PC-3 (cell line): ENCODE data around the gene FOXO3.

Experiments used
- EZH2 ChIP-seq: fragments of 300-600 bp; sonication (generic); IDR thresholded peaks from one replicate; pipeline ENCODE4 v1.6.1; 2017; ENCODE audit warnings: antibody characterized with exemption, mild to moderate bottlenecking, low read length; ENCODE audit not compliant: unreplicated experiment
- EZH2phosphoT487 ChIP-seq: fragments of 300-600 bp; sonication (generic); IDR thresholded peaks from 2 replicates; pipeline ENCODE4 v1.6.1; 2018; ENCODE audit warnings: mild to moderate bottlenecking, antibody characterized with exemption, low read length, borderline replicate concordance
- TF ChIP-seq, protein P1 (sequence below): fragments of 300-600 bp; sonication (generic); conservative IDR thresholded peaks from 2 replicates; pipeline ENCODE4 v1.5.1; 2017; ENCODE audit warnings: antibody characterized with exemption, low read depth, mild to moderate bottlenecking, low read length

- no peak for TF ChIP-seq EZH2
- TF ChIP-seq, protein P1, sequence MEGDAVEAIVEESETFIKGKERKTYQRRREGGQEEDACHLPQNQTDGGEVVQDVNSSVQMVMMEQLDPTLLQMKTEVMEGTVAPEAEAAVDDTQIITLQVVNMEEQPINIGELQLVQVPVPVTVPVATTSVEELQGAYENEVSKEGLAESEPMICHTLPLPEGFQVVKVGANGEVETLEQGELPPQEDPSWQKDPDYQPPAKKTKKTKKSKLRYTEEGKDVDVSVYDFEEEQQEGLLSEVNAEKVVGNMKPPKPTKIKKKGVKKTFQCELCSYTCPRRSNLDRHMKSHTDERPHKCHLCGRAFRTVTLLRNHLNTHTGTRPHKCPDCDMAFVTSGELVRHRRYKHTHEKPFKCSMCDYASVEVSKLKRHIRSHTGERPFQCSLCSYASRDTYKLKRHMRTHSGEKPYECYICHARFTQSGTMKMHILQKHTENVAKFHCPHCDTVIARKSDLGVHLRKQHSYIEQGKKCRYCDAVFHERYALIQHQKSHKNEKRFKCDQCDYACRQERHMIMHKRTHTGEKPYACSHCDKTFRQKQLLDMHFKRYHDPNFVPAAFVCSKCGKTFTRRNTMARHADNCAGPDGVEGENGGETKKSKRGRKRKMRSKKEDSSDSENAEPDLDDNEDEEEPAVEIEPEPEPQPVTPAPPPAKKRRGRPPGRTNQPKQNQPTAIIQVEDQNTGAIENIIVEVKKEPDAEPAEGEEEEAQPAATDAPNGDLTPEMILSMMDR, result no peak
- no peak for TF ChIP-seq EZH2phosphoT487
These were observed 64.9 kb downstream of the FOXO3 start for GRCh38 chr6:108625581-108625980.
